HepG2 (cell line): ENCODE data around the gene EEF1AKMT1.

Experiments used
- BHLHE40 ChIP-seq: IDR thresholded peaks from 2 replicates; pipeline ENCODE4 v1.6.1; 2011; ENCODE audit warnings: low read length, improper control_type of control experiment
- HNRNPL ChIP-seq: fragments of 200-400 bp; formaldehyde crosslinking; IDR thresholded peaks from 2 replicates; pipeline ENCODE4 v1.6.1; 2017; ENCODE audit warnings: mild to moderate bottlenecking, low read depth, low read length
- JUN ChIP-seq: sonication (generic); formaldehyde crosslinking; IDR thresholded peaks from 2 replicates; pipeline ENCODE4 v1.4.0; 2020; ENCODE audit warnings: mild to moderate bottlenecking, missing genetic modification reagents
- KDM6A ChIP-seq: IDR thresholded peaks from 2 replicates; pipeline ENCODE4 v1.6.1; 2016; ENCODE audit warnings: low read depth
- MYC ChIP-seq: sonication (generic); formaldehyde crosslinking; IDR thresholded peaks from 2 replicates; pipeline ENCODE4 v1.9.0; 2021; ENCODE audit warnings: missing genetic modification reagents, borderline replicate concordance
- TF ChIP-seq, protein P1 (sequence below): sonication (generic); formaldehyde crosslinking; IDR thresholded peaks from 2 replicates; pipeline ENCODE4 v1.5.0; 2020; ENCODE audit warnings: mild to moderate bottlenecking, missing genetic modification reagents, moderate library complexity
- TF ChIP-seq, protein P2 (sequence below): sonication (generic); formaldehyde crosslinking; IDR thresholded peaks from 2 replicates; pipeline ENCODE4 v1.4.0; 2020; ENCODE audit warnings: missing genetic modification reagents
- TF ChIP-seq, protein P3 (sequence below): sonication (generic); formaldehyde crosslinking; IDR thresholded peaks from 2 replicates; pipeline ENCODE4 v1.4.0; 2020; ENCODE audit warnings: low read depth, mild to moderate bottlenecking, missing genetic modification reagents

DNA sequence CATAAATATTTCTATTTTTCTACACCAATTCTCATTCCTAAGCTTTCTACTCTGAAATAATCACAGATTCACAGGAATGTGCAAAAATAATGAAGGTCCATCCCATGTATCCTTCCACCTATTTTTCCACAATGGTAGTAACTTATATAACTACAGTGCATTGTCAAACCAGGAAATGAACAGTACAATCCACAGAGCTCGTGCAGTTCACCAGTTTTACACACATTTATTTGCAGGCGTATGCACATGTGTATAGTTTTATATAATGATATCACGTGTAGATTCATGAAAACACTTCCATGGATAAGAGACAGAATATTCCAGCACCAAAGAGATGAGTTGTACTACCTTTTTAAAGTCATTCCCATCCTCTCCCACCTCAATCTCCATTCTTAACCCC is 12.9 kb downstream of the EEF1AKMT1 start:
- TF ChIP-seq KDM6A (CRISPR knock-in tag) (no peak), HNRNPL (no peak), JUN (CRISPR knock-in tag) (no peak), BHLHE40 (no peak), MYC (CRISPR knock-in tag) (no peak)
- TF ChIP-seq, protein P1, sequence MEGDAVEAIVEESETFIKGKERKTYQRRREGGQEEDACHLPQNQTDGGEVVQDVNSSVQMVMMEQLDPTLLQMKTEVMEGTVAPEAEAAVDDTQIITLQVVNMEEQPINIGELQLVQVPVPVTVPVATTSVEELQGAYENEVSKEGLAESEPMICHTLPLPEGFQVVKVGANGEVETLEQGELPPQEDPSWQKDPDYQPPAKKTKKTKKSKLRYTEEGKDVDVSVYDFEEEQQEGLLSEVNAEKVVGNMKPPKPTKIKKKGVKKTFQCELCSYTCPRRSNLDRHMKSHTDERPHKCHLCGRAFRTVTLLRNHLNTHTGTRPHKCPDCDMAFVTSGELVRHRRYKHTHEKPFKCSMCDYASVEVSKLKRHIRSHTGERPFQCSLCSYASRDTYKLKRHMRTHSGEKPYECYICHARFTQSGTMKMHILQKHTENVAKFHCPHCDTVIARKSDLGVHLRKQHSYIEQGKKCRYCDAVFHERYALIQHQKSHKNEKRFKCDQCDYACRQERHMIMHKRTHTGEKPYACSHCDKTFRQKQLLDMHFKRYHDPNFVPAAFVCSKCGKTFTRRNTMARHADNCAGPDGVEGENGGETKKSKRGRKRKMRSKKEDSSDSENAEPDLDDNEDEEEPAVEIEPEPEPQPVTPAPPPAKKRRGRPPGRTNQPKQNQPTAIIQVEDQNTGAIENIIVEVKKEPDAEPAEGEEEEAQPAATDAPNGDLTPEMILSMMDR (CRISPR knock-in tag) = no peak
- TF ChIP-seq, protein P2, sequence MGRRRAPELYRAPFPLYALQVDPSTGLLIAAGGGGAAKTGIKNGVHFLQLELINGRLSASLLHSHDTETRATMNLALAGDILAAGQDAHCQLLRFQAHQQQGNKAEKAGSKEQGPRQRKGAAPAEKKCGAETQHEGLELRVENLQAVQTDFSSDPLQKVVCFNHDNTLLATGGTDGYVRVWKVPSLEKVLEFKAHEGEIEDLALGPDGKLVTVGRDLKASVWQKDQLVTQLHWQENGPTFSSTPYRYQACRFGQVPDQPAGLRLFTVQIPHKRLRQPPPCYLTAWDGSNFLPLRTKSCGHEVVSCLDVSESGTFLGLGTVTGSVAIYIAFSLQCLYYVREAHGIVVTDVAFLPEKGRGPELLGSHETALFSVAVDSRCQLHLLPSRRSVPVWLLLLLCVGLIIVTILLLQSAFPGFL (CRISPR knock-in tag) = no peak
- TF ChIP-seq, protein P3, sequence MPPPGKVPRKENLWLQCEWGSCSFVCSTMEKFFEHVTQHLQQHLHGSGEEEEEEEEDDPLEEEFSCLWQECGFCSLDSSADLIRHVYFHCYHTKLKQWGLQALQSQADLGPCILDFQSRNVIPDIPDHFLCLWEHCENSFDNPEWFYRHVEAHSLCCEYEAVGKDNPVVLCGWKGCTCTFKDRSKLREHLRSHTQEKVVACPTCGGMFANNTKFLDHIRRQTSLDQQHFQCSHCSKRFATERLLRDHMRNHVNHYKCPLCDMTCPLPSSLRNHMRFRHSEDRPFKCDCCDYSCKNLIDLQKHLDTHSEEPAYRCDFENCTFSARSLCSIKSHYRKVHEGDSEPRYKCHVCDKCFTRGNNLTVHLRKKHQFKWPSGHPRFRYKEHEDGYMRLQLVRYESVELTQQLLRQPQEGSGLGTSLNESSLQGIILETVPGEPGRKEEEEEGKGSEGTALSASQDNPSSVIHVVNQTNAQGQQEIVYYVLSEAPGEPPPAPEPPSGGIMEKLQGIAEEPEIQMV = no peak
